ENCODE results near the gene KLHL14. TPM values are rescaled to one million over a fixed set of nuclear protein-coding genes. Genes with fewer than 3 reads are reported as not detected.

Gene KLHL14
- polyA plus RNA-seq, 2 of the 4 experiments (the other 2 are of a cell fraction) = not detected

DNA sequence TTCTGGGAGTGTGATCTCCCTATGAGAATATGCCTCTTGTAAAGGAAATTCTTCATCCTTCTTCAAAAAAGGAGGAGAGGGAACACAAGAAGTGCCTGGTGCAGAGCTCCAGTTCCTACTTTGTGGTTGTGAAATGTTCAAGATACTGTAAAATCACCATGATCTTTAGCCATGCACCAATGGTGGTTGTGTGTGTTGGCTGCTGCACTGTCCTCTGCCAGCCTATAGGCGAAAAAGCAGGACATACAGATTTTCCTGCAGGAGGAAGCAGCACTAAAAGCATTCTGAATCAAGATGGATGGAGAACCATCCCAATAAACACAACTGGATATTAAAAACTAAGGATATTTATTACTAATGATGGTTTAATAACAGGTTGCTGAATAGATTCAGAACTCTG, 6.2 kb upstream of the KLHL14 start:
- no peak for FAIRE-seq
- POLR2A ChIA-PET = no interaction called here
- Histone ChIP-seq H3K4me1 (no peaks in the 10 kb centered on the region), H3K27ac (no peak overlapping the region), H3K9me3 (no peaks in the 10 kb centered on the region), H3K4me2 (no peak overlapping the region), H3K4me3 (no peak overlapping the region)
- no peak for ATAC-seq
- WGBS (ENCODE audit: missing lambda C conversion rate) = 14% methylated on average over 1 of the region's 1 CpG
- TF ChIP-seq EP300 (IDR thresholded peaks at IDR 0.05) = no peak
- no peak for TF ChIP-seq FOSB (CRISPR knock-in tag; IDR thresholded peaks at IDR 0.05)
- TF ChIP-seq, protein P1, sequence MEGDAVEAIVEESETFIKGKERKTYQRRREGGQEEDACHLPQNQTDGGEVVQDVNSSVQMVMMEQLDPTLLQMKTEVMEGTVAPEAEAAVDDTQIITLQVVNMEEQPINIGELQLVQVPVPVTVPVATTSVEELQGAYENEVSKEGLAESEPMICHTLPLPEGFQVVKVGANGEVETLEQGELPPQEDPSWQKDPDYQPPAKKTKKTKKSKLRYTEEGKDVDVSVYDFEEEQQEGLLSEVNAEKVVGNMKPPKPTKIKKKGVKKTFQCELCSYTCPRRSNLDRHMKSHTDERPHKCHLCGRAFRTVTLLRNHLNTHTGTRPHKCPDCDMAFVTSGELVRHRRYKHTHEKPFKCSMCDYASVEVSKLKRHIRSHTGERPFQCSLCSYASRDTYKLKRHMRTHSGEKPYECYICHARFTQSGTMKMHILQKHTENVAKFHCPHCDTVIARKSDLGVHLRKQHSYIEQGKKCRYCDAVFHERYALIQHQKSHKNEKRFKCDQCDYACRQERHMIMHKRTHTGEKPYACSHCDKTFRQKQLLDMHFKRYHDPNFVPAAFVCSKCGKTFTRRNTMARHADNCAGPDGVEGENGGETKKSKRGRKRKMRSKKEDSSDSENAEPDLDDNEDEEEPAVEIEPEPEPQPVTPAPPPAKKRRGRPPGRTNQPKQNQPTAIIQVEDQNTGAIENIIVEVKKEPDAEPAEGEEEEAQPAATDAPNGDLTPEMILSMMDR (IDR thresholded peaks at IDR 0.05) = no peak
- TF ChIP-seq, protein P2, sequence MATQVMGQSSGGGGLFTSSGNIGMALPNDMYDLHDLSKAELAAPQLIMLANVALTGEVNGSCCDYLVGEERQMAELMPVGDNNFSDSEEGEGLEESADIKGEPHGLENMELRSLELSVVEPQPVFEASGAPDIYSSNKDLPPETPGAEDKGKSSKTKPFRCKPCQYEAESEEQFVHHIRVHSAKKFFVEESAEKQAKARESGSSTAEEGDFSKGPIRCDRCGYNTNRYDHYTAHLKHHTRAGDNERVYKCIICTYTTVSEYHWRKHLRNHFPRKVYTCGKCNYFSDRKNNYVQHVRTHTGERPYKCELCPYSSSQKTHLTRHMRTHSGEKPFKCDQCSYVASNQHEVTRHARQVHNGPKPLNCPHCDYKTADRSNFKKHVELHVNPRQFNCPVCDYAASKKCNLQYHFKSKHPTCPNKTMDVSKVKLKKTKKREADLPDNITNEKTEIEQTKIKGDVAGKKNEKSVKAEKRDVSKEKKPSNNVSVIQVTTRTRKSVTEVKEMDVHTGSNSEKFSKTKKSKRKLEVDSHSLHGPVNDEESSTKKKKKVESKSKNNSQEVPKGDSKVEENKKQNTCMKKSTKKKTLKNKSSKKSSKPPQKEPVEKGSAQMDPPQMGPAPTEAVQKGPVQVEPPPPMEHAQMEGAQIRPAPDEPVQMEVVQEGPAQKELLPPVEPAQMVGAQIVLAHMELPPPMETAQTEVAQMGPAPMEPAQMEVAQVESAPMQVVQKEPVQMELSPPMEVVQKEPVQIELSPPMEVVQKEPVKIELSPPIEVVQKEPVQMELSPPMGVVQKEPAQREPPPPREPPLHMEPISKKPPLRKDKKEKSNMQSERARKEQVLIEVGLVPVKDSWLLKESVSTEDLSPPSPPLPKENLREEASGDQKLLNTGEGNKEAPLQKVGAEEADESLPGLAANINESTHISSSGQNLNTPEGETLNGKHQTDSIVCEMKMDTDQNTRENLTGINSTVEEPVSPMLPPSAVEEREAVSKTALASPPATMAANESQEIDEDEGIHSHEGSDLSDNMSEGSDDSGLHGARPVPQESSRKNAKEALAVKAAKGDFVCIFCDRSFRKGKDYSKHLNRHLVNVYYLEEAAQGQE (IDR thresholded peaks at IDR 0.05) = no peak
- TF ChIP-seq ZFP36 (IDR thresholded peaks at IDR 0.05; ENCODE audit: borderline replicate concordance, partially characterized antibody) = no peak
- TF ChIP-seq HOXA7 (CRISPR knock-in tag; IDR thresholded peaks at IDR 0.05) = no peak
- no peak for DNase-seq (ENCODE audit: low read depth in 1 of 2, low spot score in 1 of 2)
- CTCF ChIA-PET = no interaction called here

DNA sequence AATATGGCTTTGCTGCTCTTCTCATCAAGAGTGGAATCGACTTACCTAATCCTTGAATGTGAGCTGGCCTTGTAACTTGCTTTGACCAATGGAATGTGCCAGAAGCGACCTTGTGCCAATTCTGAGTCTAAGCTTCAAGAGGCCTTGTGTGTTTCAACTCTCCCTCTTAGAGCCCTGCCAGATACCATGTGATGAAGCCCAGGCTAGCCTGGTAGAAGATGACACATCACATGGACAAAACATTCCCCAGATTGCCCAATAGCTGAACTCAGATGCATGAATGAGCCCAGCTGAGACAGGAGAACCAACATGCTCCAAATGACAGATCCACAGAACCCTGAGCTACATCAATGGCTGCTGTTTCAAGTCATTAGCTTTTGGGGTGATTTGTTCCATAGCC, 4.2 kb upstream of the KLHL14 start:
- no peak overlapping the region for H3K4me2 ChIP-seq
- ChIA-PET CTCF (no interaction called here), POLR2A (no interaction called here)
- no peak for ATAC-seq
- DNase-seq (ENCODE audit: low read depth in 1 of 2, low spot score in 1 of 2) = no peak
- H3K4me3 ChIP-seq = no peak overlapping the region
- WGBS (ENCODE audit: missing lambda C conversion rate) = 0% methylated on average over 2 of the region's 2 CpGs
- no peak for FAIRE-seq
- TF ChIP-seq BHLHE40 (IDR thresholded peaks at IDR 0.05; ENCODE audit: low read depth, low read length) = no peak
- no peak for TF ChIP-seq POLR2A (IDR thresholded peaks at IDR 0.05; ENCODE audit: low read length)
- TF ChIP-seq GATA3 (IDR thresholded peaks at IDR 0.05; ENCODE audit: borderline replicate concordance) = no peak
- no peak for TF ChIP-seq KDM1A (IDR thresholded peaks at IDR 0.05; ENCODE audit: low read depth)
- TF ChIP-seq CHD2 (IDR thresholded peaks at IDR 0.05; ENCODE audit: low read length, partially characterized antibody) = no peak
- TF ChIP-seq, protein P3, sequence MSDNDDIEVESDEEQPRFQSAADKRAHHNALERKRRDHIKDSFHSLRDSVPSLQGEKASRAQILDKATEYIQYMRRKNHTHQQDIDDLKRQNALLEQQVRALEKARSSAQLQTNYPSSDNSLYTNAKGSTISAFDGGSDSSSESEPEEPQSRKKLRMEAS (IDR thresholded peaks at IDR 0.05) = no peak
- TF ChIP-seq, protein P2 (IDR thresholded peaks at IDR 0.05) = no peak
- TF ChIP-seq, protein P4, sequence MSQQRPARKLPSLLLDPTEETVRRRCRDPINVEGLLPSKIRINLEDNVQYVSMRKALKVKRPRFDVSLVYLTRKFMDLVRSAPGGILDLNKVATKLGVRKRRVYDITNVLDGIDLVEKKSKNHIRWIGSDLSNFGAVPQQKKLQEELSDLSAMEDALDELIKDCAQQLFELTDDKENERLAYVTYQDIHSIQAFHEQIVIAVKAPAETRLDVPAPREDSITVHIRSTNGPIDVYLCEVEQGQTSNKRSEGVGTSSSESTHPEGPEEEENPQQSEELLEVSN (IDR thresholded peaks at IDR 0.05; ENCODE audit: borderline replicate concordance, low read depth) = no peak
- TF ChIP-seq ZC3H11A (IDR thresholded peaks at IDR 0.05) = no peak
- no peak for TF ChIP-seq PHF8 (IDR thresholded peaks at IDR 0.05; ENCODE audit: borderline replicate concordance, low read depth)
- TF ChIP-seq, protein P5, sequence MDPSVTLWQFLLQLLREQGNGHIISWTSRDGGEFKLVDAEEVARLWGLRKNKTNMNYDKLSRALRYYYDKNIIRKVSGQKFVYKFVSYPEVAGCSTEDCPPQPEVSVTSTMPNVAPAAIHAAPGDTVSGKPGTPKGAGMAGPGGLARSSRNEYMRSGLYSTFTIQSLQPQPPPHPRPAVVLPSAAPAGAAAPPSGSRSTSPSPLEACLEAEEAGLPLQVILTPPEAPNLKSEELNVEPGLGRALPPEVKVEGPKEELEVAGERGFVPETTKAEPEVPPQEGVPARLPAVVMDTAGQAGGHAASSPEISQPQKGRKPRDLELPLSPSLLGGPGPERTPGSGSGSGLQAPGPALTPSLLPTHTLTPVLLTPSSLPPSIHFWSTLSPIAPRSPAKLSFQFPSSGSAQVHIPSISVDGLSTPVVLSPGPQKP (IDR thresholded peaks at IDR 0.05; ENCODE audit: low read depth, low read length) = no peak
- TF ChIP-seq, protein P6, sequence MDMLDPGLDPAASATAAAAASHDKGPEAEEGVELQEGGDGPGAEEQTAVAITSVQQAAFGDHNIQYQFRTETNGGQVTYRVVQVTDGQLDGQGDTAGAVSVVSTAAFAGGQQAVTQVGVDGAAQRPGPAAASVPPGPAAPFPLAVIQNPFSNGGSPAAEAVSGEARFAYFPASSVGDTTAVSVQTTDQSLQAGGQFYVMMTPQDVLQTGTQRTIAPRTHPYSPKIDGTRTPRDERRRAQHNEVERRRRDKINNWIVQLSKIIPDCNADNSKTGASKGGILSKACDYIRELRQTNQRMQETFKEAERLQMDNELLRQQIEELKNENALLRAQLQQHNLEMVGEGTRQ (IDR thresholded peaks at IDR 0.05) = no peak
- no peak for TF ChIP-seq ZSCAN20 (CRISPR knock-in tag; IDR thresholded peaks at IDR 0.05)
- no peak overlapping the region for H3K27ac ChIP-seq
- no peaks in the 10 kb centered on the region for H3K9me3 ChIP-seq
- no peaks in the 10 kb centered on the region for H3K4me1 ChIP-seq

All from A549 (cell line).